GM23248 (cell line): ENCODE data around the gene TRAF3. TPM values are rescaled to one million over a fixed set of nuclear protein-coding genes. Genes with fewer than 3 reads are reported as not detected.

ENCODE experiments used
- DNase-seq: peaks from one replicate; pipeline ENCODE4 v3.0.0-alpha.2; 2015
- H2AFZ ChIP-seq: fragments of 200-600 bp; sonication (generic); 2 replicates; pipeline ENCODE4 v1.6.1; 2016; ENCODE audit warnings: antibody characterized with exemption
- H3F3A ChIP-seq: fragments of 200-600 bp; sonication (generic); 2 replicates; pipeline ENCODE4 v1.6.1; 2016; ENCODE audit warnings: mild to moderate bottlenecking, antibody characterized with exemption, mixed run types; ENCODE audit not compliant: insufficient read depth
- H3K27ac ChIP-seq: fragments of 200-600 bp; sonication (generic); 2 replicates; pipeline ENCODE4 v1.5.1; 2016; ENCODE audit warnings: mild to moderate bottlenecking
- H3K27me3 ChIP-seq: fragments of 200-600 bp; sonication (generic); replicated peaks from 2 replicates; pipeline ENCODE4 v1.6.1; 2016; ENCODE audit warnings: mild to moderate bottlenecking; ENCODE audit not compliant: insufficient read depth
- H3K36me3 ChIP-seq: fragments of 200-600 bp; sonication (generic); 2 replicates; pipeline ENCODE4 v1.6.1; 2016; ENCODE audit warnings: low read depth, mild to moderate bottlenecking
- H3K4me1 ChIP-seq: fragments of 200-600 bp; sonication (generic); 2 replicates; pipeline ENCODE4 v1.6.1; 2016; ENCODE audit warnings: mild to moderate bottlenecking; ENCODE audit not compliant: insufficient read depth
- H3K4me2 ChIP-seq: fragments of 200-600 bp; sonication (generic); one replicate; pipeline ENCODE4 v1.6.1; 2016; ENCODE audit warnings: mild to moderate bottlenecking; ENCODE audit not compliant: unreplicated experiment
- H3K4me3 ChIP-seq: fragments of 200-600 bp; sonication (generic); 2 replicates; pipeline ENCODE4 v1.5.1; 2016; ENCODE audit warnings: mild to moderate bottlenecking
- H3K79me2 ChIP-seq: fragments of 200-600 bp; sonication (generic); 2 replicates; pipeline ENCODE4 v1.6.1; 2016; ENCODE audit warnings: mild to moderate bottlenecking; ENCODE audit not compliant: insufficient read depth
- H3K9ac ChIP-seq: fragments of 200-600 bp; sonication (generic); 2 replicates; pipeline ENCODE4 v1.6.1; 2016; ENCODE audit warnings: mild to moderate bottlenecking
- H3K9me2 ChIP-seq: fragments of 200-600 bp; sonication (generic); 2 replicates; pipeline ENCODE4 v1.6.1; 2016; ENCODE audit warnings: mixed run types, mild to moderate bottlenecking, moderate library complexity; ENCODE audit not compliant: insufficient read depth
- H3K9me3 ChIP-seq: fragments of 200-600 bp; sonication (generic); one replicate; pipeline ENCODE4 v1.6.1; 2017; ENCODE audit warnings: low read depth
- H4K20me1 ChIP-seq: fragments of 200-600 bp; sonication (generic); 2 replicates; pipeline ENCODE4 v1.6.0; 2016; ENCODE audit not compliant: insufficient read depth
- EZH2 ChIP-seq: fragments of 200-600 bp; sonication (generic); IDR thresholded peaks from 2 replicates; pipeline ENCODE4 v1.6.1; 2018; ENCODE audit warnings: antibody characterized with exemption, mild to moderate bottlenecking; ENCODE audit not compliant: insufficient read depth, poor library complexity, severe bottlenecking
- EZH2phosphoT487 ChIP-seq: fragments of 200-600 bp; sonication (generic); IDR thresholded peaks from 2 replicates; pipeline ENCODE4 v1.6.1; 2018; ENCODE audit warnings: antibody characterized with exemption, moderate library complexity, mild to moderate bottlenecking, low read depth; ENCODE audit not compliant: insufficient read depth
- WGBS, 2 experiments: methylation state at CpG; one replicate each; pipeline ENCODE4 v1.1.6; 2015 to 2017; ENCODE audit warnings: low lambda C conversion rate in 2 of 2, low coverage in 1 of 2; ENCODE audit errors: missing lambda C conversion rate in 2 of 2; 5-methylcytosine and 5-hydroxymethylcytosine counted together
- in situ Hi-C: fragments of 300-500 bp; cut with MboI; formaldehyde crosslinking; loops from 2 replicates; pipeline ENCODE4 v1.15.0; 2020
- polyA plus RNA-seq: library from polyadenylated mRNA; unstranded; fragments of >200 nt; fragmentation: Nextera tagmentation; extraction: Ambion mirVana; gene quantifications from 2 replicates; pipeline ENCODE4 v1.2.1, GENCODE V29; 2016
- total RNA-seq: library from RNA; depleted of rRNA; stranded (reverse); fragments of >200 nt; shearing (Covaris generic); gene quantifications from 2 replicates; pipeline ENCODE4 v1.2.3, GENCODE V29; 2014

TRAF3 gene
- total and polyA plus RNA-seq, 2 experiments from 2014 or later: 7.9 to 17.9 TPM

- no peaks in the 10 kb centered on the region for H3K27me3 ChIP-seq
- no peak overlapping the region for H3K9ac ChIP-seq
- TF ChIP-seq EZH2phosphoT487: no peak
- no peak for TF ChIP-seq EZH2
- no peak overlapping the region for H2AFZ ChIP-seq
- no peak overlapping the region for H3K27ac ChIP-seq
- no peaks in the 10 kb centered on the region for H3K9me3 ChIP-seq
- H3K4me3 ChIP-seq: no peak overlapping the region
- no peaks in the 10 kb centered on the region for H3F3A ChIP-seq
- peaks cover 69% of the 10 kb centered on the region; the same call in 1 of the 2 replicates for H3K36me3 ChIP-seq
- H4K20me1 ChIP-seq: no peaks in the 10 kb centered on the region
- DNase-seq: no peak
- H3K79me2 ChIP-seq: peaks cover 5% of the 10 kb centered on the region; the same call in 1 of the 2 replicates
- no peaks in the 10 kb centered on the region for H3K4me1 ChIP-seq
- H3K4me2 ChIP-seq: no peak overlapping the region
- no peaks in the 10 kb centered on the region for H3K9me2 ChIP-seq
- in situ Hi-C loops: no loop called here
- 82 to 83% methylated on average over 10 of the region's 10 CpGs for WGBS, 2 experiments
Observed at GRCh38 chr14:102951034-102951433, 173.8 kb downstream of the TRAF3 start.

- 72 to 77% methylated on average over 8 of the region's 8 CpGs for WGBS, 2 experiments
- no peak for DNase-seq
- Histone ChIP-seq H4K20me1 (no peaks in the 10 kb centered on the region), H3K9ac (no peak overlapping the region), H3K27ac (no peak overlapping the region), H3K36me3 (peaks cover 70% of the 10 kb centered on the region; the same call in 1 of the 2 replicates), H3K27me3 (no peaks in the 10 kb centered on the region), H3K4me1 (no peaks in the 10 kb centered on the region), H3K4me2 (no peak overlapping the region), H2AFZ (no peak overlapping the region), H3K79me2 (no peaks in the 10 kb centered on the region; the same call in 1 of the 2 replicates), H3F3A (no peaks in the 10 kb centered on the region), H3K4me3 (no peak overlapping the region), H3K9me2 (no peaks in the 10 kb centered on the region), H3K9me3 (no peaks in the 10 kb centered on the region)
- TF ChIP-seq EZH2 (no peak), EZH2phosphoT487 (no peak)
- in situ Hi-C loops: no loop called here
Observed at GRCh38 chr14:102951799-102952198, 174.6 kb downstream of the TRAF3 start.

DNA sequence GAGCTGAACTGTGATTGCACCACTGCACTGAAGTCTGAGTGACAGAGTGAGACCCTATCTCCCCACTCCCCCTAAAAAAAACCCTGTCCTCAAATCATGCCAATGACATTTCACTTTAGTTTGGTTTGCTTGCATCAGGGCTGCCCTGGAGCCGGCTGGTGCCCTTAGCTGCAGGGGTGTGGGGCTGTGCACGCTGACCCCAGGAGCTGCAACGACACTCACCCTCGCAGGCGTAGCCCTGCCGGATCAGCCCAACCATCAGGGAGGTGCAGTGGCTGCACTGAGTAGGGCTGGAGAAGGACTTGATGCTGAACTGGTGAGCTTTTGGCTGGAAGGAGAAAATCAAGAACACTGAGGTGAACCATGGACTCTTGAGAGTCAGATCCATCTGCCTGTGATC, 175.0 kb downstream of the TRAF3 start:
- Histone ChIP-seq H3F3A (no peaks in the 10 kb centered on the region), H3K27ac (no peak overlapping the region), H3K9ac (no peak overlapping the region), H3K79me2 (no peaks in the 10 kb centered on the region; the same call in 1 of the 2 replicates), H3K36me3 (peaks cover 68% of the 10 kb centered on the region; the same call in 1 of the 2 replicates), H3K27me3 (no peaks in the 10 kb centered on the region), H3K9me2 (no peaks in the 10 kb centered on the region), H3K9me3 (no peaks in the 10 kb centered on the region), H3K4me3 (no peak overlapping the region), H2AFZ (no peak overlapping the region), H3K4me2 (no peak overlapping the region), H4K20me1 (no peaks in the 10 kb centered on the region), H3K4me1 (no peaks in the 10 kb centered on the region)
- in situ Hi-C loops: no loop called here
- WGBS, 2 experiments: 96 to 97% methylated on average over 6 of the region's 6 CpGs
- TF ChIP-seq EZH2: no peak
- no peak for TF ChIP-seq EZH2phosphoT487
- DNase-seq: no peak

- peaks cover 65% of the 10 kb centered on the region; the same call in 1 of the 2 replicates for H3K36me3 ChIP-seq
Observed at GRCh38 chr14:102953100-102953499, 175.9 kb downstream of the TRAF3 start.

More at GRCh38 chr14:102953100-102953499, 175.9 kb downstream of the TRAF3 start:
- Histone ChIP-seq H3K9me2 (no peaks in the 10 kb centered on the region), H3K4me2 (no peak overlapping the region), H3K4me1 (no peaks in the 10 kb centered on the region), H2AFZ (no peak overlapping the region), H3K79me2 (no peaks in the 10 kb centered on the region; the same call in 1 of the 2 replicates), H3K9me3 (no peaks in the 10 kb centered on the region), H4K20me1 (no peaks in the 10 kb centered on the region), H3K27me3 (no peaks in the 10 kb centered on the region), H3K4me3 (no peak overlapping the region), H3K27ac (no peak overlapping the region), H3F3A (no peaks in the 10 kb centered on the region), H3K9ac (no peak overlapping the region)
- in situ Hi-C loops: no loop called here
- DNase-seq: no peak
- 94% methylated on average over 13 to 15 of the region's 15 CpGs for WGBS, 2 experiments
- TF ChIP-seq EZH2: no peak
- no peak for TF ChIP-seq EZH2phosphoT487
